B cell (primary cell): Measurements from ENCODE around the gene TAS1R1. TPM values are rescaled to one million over a fixed set of nuclear protein-coding genes. Genes with fewer than 3 reads are reported as not detected.

Experiments
- ATAC-seq: fragments of 200-7000 bp; cut with Tn5 transposase; one replicate; pipeline ENCODE4 v1.10.0; 2021; ENCODE audit warnings: low read depth, mild to moderate bottlenecking, moderate number of reproducible peaks, moderate library complexity
- CTCF ChIA-PET: fragments of 350-600 bp; sonication (Branson Sonifier 250); formaldehyde crosslinking; loops from one replicate; lab custom pipeline; 2021; ENCODE audit warnings: antibody characterized with exemption, inconsistent platforms; lab: Charles Lee
- POLR2A ChIA-PET: fragments of 350-600 bp; sonication (Branson Sonifier 250); formaldehyde crosslinking; loops from one replicate; lab custom pipeline; 2021; ENCODE audit warnings: antibody characterized with exemption; lab: Charles Lee
- DNase-seq: peaks from one replicate; pipeline ENCODE4 v3.0.0; 2013
- H2AFZ ChIP-seq: 2 replicates; pipeline ENCODE4 v1.6.1; 2012; ENCODE audit warnings: mild to moderate bottlenecking, low read depth, low read length; ENCODE audit not compliant: insufficient read depth, poor library complexity, severe bottlenecking
- H3K27ac ChIP-seq, 2 donors: 1 replicate in 1 of 2; 2 replicates in 1 of 2; pipeline ENCODE4 v1.5.1; 2012 to 2013; ENCODE audit warnings: low read length in 2 of 2, mild to moderate bottlenecking in 2 of 2, moderate library complexity in 1 of 2
- H3K27me3 ChIP-seq, 4 experiments: fragments of 200-600 bp in 1 of 4; sonication (generic) in 1 of 4; replicated peaks in 1 of 4; 1 replicate in 2 of 4; 2 replicates in 2 of 4; pipeline versions ENCODE4 v1.6.1 to v1.7.0; 2013 to 2016; ENCODE audit warnings: low read length in 3 of 4, mild to moderate bottlenecking in 2 of 4, mixed read lengths in 1 of 4, moderate library complexity in 1 of 4; ENCODE audit not compliant: insufficient read depth in 4 of 4, control insufficient read depth in 3 of 4; ENCODE audit errors: control extremely low read depth in 1 of 4
- H3K36me3 ChIP-seq, 2 experiments: replicated peaks in 1 of 2; 1 replicate in 1 of 2; 2 replicates in 1 of 2; pipeline versions ENCODE4 v1.6.1 to v1.7.1; 2013; ENCODE audit warnings: low read length in 1 of 2; ENCODE audit not compliant: insufficient read depth in 2 of 2, control insufficient read depth in 1 of 2; ENCODE audit errors: control extremely low read depth in 1 of 2, extremely low read depth in 1 of 2
- H3K4me1 ChIP-seq, 2 donors: fragments of 200-600 bp in 1 of 2; sonication (generic) in 1 of 2; 1 replicate in 1 of 2; 2 replicates in 1 of 2; pipeline versions ENCODE4 v1.5.1 to v1.6.1; 2013 to 2017; ENCODE audit warnings: low read length in 2 of 2; ENCODE audit not compliant: control insufficient read depth in 2 of 2, insufficient read depth in 2 of 2
- H3K4me2 ChIP-seq: replicated peaks from 2 replicates; pipeline ENCODE3; 2012; ENCODE audit warnings: mild to moderate bottlenecking, low read depth, low read length; ENCODE audit not compliant: poor library complexity, severe bottlenecking
- H3K4me3 ChIP-seq, 5 experiments: fragments of 200-600 bp in 1 of 5; sonication (generic) in 1 of 5; 1 replicate in 3 of 5; 2 replicates in 2 of 5; pipeline versions ENCODE4 v1.5.1 to v1.7.0; 2011 to 2016; ENCODE audit warnings: low read length in 4 of 5, mild to moderate bottlenecking in 4 of 5, low read depth in 2 of 5, control low read depth in 1 of 5, moderate library complexity in 1 of 5; ENCODE audit not compliant: insufficient read depth in 1 of 5; ENCODE audit errors: control extremely low read depth in 1 of 5, extremely low read depth in 1 of 5
- H3K79me2 ChIP-seq: fragments of 200-600 bp; sonication (generic); one replicate; pipeline ENCODE4 v1.6.0; 2016; ENCODE audit warnings: low read length; ENCODE audit not compliant: control insufficient read depth, insufficient read depth
- H3K9ac ChIP-seq: fragments of 200-600 bp; sonication (generic); 2 replicates; pipeline ENCODE4 v1.6.1; 2017; ENCODE audit warnings: mild to moderate bottlenecking, low read length, moderate library complexity
- H3K9me3 ChIP-seq, 3 donors: one replicate each; pipeline versions ENCODE4 v1.6.1 to v1.7.1; 2013; ENCODE audit warnings: low read length in 2 of 3; ENCODE audit not compliant: control insufficient read depth in 2 of 3, insufficient read depth in 1 of 3; ENCODE audit errors: control extremely low read depth in 1 of 3
- H4K20me1 ChIP-seq: 2 replicates; pipeline ENCODE4 v1.6.0; 2012; ENCODE audit warnings: mild to moderate bottlenecking, low read length; ENCODE audit not compliant: insufficient read depth, control insufficient read depth, poor library complexity, severe bottlenecking
- H3K27ac Mint-ChIP-seq: one replicate; pipeline ENCODE4 v1.8.0; 2021; ENCODE audit warnings: mixed read lengths
- H3K27me3 Mint-ChIP-seq: one replicate; pipeline ENCODE4 v1.8.0; 2021; ENCODE audit warnings: mixed read lengths
- H3K4me1 Mint-ChIP-seq: one replicate; pipeline ENCODE4 v1.8.0; 2021; ENCODE audit warnings: mixed read lengths
- H3K4me3 Mint-ChIP-seq: one replicate; pipeline ENCODE4 v1.8.0; 2021; ENCODE audit warnings: mixed read lengths
- H3K9me3 Mint-ChIP-seq: one replicate; pipeline ENCODE4 v1.8.0; 2022; ENCODE audit warnings: mixed read lengths; ENCODE audit not compliant: insufficient read depth
- CTCF ChIP-seq: fragments of 200-600 bp; IDR thresholded peaks from one replicate; pipeline ENCODE4 v1.8.0; 2022; ENCODE audit warnings: antibody characterized with exemption, mild to moderate bottlenecking
- EZH2 ChIP-seq: IDR thresholded peaks from 2 replicates; pipeline ENCODE4 v1.6.1; 2012; ENCODE audit warnings: borderline replicate concordance, low read depth, mild to moderate bottlenecking, moderate library complexity, low read length; ENCODE audit not compliant: insufficient read depth, poor library complexity, severe bottlenecking
- WGBS: methylation state at CpG from one replicate; pipeline ENCODE4 v1.1.5; 2013; ENCODE audit warnings: missing lambda C conversion rate; ENCODE audit not compliant: insufficient coverage; 5-methylcytosine and 5-hydroxymethylcytosine counted together
- intact Hi-C: fragments of 100-400 bp; cut with micrococcal nuclease; formaldehyde crosslinking; loops from one replicate; pipeline ENCODE4 v1.10.0; 2022
- polyA plus RNA-seq: library from polyadenylated mRNA; depleted of rRNA; stranded (reverse); fragments of >200 nt; gene quantifications from 2 replicates; pipeline ENCODE4 v1.2.3, GENCODE V29; 2012
- total RNA-seq, 2 donors: library from RNA; stranded (reverse); fragments of 120-200 nt in 1 of 2; gene quantifications; 1 replicate in 1 of 2; 2 replicates in 1 of 2; pipeline versions ENCODE4 v1.2.3 to v1.2.4, GENCODE V29; 2013 to 2022

The TAS1R1 gene
- total and polyA plus RNA-seq, 2 donors (not counting 1 experiment from before 2014, with no cell fraction given), result 0.09 TPM; not detected in 1

GRCh38 chr1:6509919-6510291 lies 45.2 kb upstream of the TAS1R1 start:
- no peaks in the 10 kb centered on the region for H3K79me2 ChIP-seq
- DNase-seq, result no peak
- no peak overlapping the region for H3K27ac ChIP-seq
- H3K36me3 ChIP-seq, result no peaks in the 10 kb centered on the region
- intact Hi-C loops, result no loop called here
- H3K27ac Mint-ChIP-seq, result no peak overlapping the region
- H3K27me3 Mint-ChIP-seq, result peaks cover 10% of the 10 kb centered on the region
- no peaks in the 10 kb centered on the region for H3K9me3 ChIP-seq
- peaks cover 0 to 2% (median 0%) of the 10 kb centered on the region in 4 experiments for H3K27me3 ChIP-seq
- no peaks in the 10 kb centered on the region for H4K20me1 ChIP-seq
- WGBS, result 53% methylated on average over 10 of the region's 10 CpGs
- POLR2A ChIA-PET, result no interaction called here
- no peak overlapping the region for H3K4me3 Mint-ChIP-seq
- CTCF ChIA-PET, result no interaction called here
- no peak overlapping the region for H2AFZ ChIP-seq
- H3K9ac ChIP-seq, result no peak overlapping the region
- no peak overlapping the region for H3K4me2 ChIP-seq
- no peak for ATAC-seq
- TF ChIP-seq EZH2, result no peak
- no peak for TF ChIP-seq CTCF
- no peaks in the 10 kb centered on the region for H3K9me3 Mint-ChIP-seq
- no peaks in the 10 kb centered on the region for H3K4me1 Mint-ChIP-seq
- H3K4me1 ChIP-seq, result peaks cover 0 to 10% of the 10 kb centered on the region in 2 donors
- H3K4me3 ChIP-seq, result no peak overlapping the region

DNA sequence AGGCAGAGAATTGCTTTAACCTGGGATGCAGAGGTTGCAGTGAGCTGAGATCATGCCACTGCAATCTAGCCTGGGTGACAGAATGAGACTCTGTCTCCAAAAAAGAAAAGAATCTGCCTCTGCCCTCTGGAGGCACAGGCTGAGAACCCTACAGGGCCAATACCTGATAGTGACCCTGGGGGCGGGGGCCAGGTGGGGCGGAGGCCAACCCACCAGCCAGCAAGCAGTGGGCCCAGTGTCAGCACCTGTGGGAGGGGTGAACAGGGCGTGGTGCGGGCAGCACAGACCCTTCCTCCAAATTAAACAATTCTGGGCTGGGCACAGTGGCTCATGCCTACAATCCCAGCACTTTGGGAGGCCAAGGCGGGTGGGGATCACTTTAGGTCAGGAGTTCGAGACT lies 44.6 kb upstream of the TAS1R1 start:
- Mint-ChIP-seq H3K4me3 (no peak overlapping the region), H3K4me1 (no peaks in the 10 kb centered on the region), H3K9me3 (no peaks in the 10 kb centered on the region), H3K27me3 (peaks cover 6% of the 10 kb centered on the region), H3K27ac (no peak overlapping the region)
- POLR2A ChIA-PET, result no interaction called here
- intact Hi-C loops, result no loop called here
- Histone ChIP-seq H3K9me3 (no peaks in the 10 kb centered on the region), H3K27me3 (peaks cover 0 to 2% (median 0%) of the 10 kb centered on the region in 4 experiments), H3K4me1 (peaks cover 0 to 10% of the 10 kb centered on the region in 2 donors), H3K79me2 (no peaks in the 10 kb centered on the region), H3K27ac (no peak overlapping the region), H3K4me2 (no peak overlapping the region), H3K36me3 (no peaks in the 10 kb centered on the region), H2AFZ (no peak overlapping the region), H3K4me3 (no peak overlapping the region), H4K20me1 (no peaks in the 10 kb centered on the region), H3K9ac (no peak overlapping the region)
- TF ChIP-seq CTCF (no peak), EZH2 (no peak)
- WGBS, result 97% methylated on average over 5 of the region's 6 CpGs
- ATAC-seq (no peak), DNase-seq (no peak)
- CTCF ChIA-PET, result no interaction called here
